KOPT-K1 (cell line): ENCODE results near the gene TMEM154.

Source experiments
- H3K27ac ChIP-seq: fragments of 200-600 bp; sonication (generic); 2 replicates; pipeline ENCODE4 v1.5.1; 2016; ENCODE audit warnings: antibody characterized with exemption, mild to moderate bottlenecking, low read depth, low read length; ENCODE audit not compliant: poor library complexity, severe bottlenecking
- H3K36me3 ChIP-seq: fragments of 200-600 bp; sonication (generic); 2 replicates; pipeline ENCODE4 v1.5.1; 2017; ENCODE audit warnings: antibody characterized with exemption, mild to moderate bottlenecking, low read length, moderate library complexity; ENCODE audit not compliant: insufficient read depth
- H3K9me3 ChIP-seq: fragments of 200-600 bp; sonication (generic); 2 replicates; pipeline ENCODE4 v1.5.1; 2017; ENCODE audit warnings: antibody characterized with exemption, low read length, mild to moderate bottlenecking; ENCODE audit not compliant: insufficient read depth, poor library complexity, severe bottlenecking

Gene TMEM154

DNA sequence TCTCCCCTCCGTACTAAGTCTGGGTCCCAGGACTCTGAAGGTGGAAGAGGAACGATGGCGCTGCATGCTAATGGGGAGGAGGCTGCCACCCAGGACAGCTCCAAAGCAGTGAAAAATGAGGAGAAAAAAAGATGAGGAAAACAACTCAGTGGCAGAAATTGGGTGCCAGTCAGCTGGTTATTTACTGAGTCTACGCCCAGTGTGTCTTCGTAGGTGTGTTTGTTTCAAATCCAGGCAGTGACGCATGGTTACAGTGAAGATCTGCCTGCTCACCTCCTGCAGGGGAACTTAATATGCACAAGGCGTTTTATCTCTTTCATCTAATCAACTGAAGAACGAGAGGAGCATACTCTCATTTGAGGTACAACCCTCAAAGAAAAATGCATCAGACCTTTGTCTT lies 73.0 kb downstream of the TMEM154 start:
- no peaks in the 10 kb centered on the region for H3K36me3 ChIP-seq
- no peaks in the 10 kb centered on the region for H3K9me3 ChIP-seq
- H3K27ac ChIP-seq: no peak overlapping the region

DNA sequence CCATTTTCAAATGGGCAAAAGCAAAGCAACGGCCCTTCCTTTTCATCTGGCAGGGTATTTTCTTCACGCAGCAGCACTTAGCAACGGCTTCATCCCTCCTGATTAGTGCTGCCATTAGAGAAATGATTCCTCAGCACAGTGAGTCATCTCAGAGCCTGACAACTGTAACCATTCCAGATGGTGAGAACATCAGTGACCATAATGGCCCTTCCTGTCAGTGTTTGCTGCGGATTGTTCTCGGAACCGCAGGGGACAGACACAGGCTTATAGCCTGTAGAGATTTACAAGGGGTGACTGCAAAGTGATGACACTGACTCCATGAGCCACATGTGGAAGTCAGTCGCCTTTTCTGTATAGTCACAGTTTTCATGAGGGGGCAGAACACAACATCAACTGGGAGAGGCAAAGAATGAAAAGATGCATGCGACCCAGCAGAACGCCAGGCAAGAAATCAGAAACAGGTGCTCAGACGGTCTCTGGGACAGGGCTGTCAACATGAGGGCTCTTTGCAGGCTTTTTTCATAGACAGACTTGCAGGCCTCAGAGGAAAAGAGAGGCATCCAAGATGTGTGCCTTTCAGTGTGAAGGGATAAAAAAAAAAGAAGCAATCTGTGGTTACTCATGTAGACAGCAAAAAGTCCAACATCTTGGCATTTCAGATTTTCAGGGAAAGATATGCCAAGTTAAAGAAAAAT lies 74.0 kb downstream of the TMEM154 start:
- Histone ChIP-seq H3K9me3 (no peaks in the 10 kb centered on the region), H3K27ac (no peak overlapping the region), H3K36me3 (no peaks in the 10 kb centered on the region)

DNA sequence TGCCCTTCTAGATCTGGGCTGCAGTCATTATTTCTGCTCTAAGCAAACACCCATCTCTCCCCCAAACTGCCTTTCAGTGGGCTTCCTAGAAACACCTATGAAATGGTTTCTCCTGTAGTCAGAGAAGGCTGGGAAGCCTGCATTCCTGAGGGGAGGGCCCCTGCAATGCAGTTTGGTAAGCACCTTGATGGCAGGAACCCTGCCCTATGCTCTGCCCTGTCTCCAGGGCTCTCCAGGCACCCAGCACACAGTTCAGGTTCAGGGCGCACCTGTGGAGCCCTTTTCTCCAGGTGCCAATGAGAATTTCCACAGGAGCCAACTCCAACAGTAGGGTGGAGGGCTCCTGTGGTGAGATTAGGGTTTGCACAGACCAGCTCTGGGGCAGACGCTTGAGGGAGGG lies 74.8 kb downstream of the TMEM154 start:
- Histone ChIP-seq H3K27ac (no peak overlapping the region), H3K9me3 (no peaks in the 10 kb centered on the region), H3K36me3 (no peaks in the 10 kb centered on the region)

DNA sequence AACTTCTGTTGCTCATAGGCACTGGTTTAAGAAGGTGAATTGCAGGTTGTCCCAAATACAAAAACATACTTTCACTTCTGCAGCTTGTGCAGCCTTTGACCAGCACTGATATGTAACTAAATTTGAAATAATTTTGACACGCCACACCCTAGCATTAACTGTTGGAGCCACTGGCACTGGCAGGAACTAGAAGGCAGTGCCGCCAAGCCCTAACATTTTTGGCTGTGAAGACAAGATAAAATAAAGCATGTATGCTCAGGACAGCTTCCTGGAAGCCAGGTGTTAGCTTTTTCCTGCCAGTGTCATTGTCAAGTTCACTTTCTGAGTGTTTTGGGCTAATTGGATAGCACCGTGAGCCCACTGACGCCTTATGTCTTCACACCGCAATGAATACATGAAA lies 78.6 kb downstream of the TMEM154 start:
- Histone ChIP-seq H3K36me3 (no peaks in the 10 kb centered on the region), H3K9me3 (no peaks in the 10 kb centered on the region), H3K27ac (no peak overlapping the region)

DNA sequence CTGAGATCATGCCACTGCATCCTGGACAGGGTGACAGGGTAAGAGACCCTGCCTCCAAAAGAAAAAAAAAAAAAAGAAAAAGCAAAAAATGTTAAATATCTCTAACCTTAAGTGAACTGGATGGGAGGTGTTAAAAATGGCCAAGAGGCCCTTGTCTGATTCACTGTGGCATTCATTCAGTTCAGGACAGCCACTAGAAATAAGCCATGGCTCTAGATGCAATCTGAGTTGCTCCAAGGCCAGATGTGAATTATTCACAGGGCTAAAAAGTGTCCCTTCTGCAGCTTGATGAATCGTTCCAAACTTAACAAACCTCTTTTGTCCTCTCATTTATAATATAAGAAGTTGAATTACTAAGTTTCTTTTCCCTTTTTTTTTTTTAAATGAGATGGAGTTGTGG lies 80.2 kb downstream of the TMEM154 start:
- Histone ChIP-seq H3K27ac (no peak overlapping the region), H3K36me3 (no peaks in the 10 kb centered on the region), H3K9me3 (no peaks in the 10 kb centered on the region)

DNA sequence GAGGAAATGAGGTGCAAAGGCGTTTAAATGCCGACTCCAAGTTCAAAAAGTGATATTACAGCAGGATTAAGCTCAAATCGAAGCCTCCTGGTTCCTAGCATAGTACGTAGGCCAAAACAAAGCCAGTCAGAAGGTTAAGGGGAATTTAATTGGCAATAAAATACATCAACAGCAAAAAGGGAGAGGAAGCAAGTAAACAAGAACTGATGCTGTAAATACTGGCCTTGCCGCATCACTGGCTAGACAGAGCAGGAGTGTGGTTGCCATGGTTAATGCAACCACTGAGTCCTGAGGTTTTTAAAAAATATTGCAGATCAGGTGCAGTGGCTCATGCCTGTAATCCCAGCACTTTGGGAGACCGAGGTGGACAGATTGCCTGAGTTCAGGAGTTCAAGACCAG lies 80.7 kb downstream of the TMEM154 start:
- no peak overlapping the region for H3K27ac ChIP-seq
- no peaks in the 10 kb centered on the region for H3K9me3 ChIP-seq
- H3K36me3 ChIP-seq: no peaks in the 10 kb centered on the region

DNA sequence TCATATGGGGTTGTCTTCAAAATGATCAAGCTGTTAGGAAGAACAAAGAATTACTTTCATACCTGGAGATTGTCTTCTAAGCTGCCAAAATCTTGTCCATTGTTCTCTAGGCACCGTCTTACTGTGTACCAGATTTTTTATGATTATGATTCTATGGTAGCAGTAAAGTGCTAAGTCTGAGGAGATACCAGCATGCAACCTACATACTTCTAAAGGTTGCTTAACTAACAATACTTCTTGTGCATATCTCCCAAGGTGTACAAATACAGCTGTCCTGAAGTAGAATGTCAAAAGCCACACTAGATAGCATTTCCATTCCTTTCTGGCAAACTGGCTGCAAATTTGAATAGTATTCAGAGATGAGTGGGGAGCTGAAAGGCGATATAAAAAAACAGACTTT lies 81.3 kb downstream of the TMEM154 start:
- Histone ChIP-seq H3K36me3 (no peaks in the 10 kb centered on the region), H3K9me3 (no peaks in the 10 kb centered on the region), H3K27ac (no peak overlapping the region)

DNA sequence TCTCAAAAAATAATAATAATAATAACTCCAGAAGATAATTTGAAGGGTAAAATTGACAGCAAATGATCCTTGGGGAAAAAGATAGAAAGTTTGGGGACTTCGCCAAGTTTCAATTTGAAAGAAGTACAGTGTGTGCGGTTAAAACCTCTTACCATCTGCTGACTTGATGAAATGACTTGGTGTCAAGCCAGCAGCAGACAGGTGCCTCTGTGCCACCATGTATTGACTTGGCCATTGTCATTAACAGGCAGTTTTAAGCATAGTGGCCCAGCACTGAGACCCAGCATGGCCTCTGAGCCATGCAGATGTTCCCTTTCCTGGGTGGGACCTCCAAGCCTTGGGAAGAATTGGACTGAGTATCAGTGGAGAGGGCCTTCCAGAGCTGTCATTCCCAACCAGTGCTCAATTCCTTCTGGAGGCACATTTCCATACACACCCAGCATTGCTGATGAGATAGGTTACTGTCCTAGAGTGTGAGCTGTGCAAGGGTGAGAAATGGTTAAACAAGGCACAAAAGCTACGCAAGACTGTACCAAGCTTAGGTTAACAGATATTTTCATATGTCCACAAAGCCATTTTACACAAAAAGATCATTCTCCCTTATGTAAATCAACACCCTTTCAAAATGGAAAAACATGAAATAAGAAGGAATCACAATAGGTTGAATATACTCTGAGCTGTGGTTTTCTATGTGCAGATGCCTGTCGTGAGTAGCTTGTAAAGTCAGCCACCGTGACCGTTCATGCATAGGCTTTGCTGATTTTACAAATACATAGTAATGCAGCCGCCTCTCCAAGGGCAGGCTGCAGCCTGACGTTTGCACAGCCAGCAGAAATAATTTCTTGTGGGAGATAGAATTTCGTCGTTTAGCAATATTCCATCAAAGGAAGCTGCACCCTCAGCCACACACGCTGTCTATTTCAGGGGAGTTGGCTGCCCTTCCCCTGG lies 84.5 kb downstream of the TMEM154 start:
- Histone ChIP-seq H3K27ac (no peak overlapping the region), H3K36me3 (no peaks in the 10 kb centered on the region), H3K9me3 (no peaks in the 10 kb centered on the region)

DNA sequence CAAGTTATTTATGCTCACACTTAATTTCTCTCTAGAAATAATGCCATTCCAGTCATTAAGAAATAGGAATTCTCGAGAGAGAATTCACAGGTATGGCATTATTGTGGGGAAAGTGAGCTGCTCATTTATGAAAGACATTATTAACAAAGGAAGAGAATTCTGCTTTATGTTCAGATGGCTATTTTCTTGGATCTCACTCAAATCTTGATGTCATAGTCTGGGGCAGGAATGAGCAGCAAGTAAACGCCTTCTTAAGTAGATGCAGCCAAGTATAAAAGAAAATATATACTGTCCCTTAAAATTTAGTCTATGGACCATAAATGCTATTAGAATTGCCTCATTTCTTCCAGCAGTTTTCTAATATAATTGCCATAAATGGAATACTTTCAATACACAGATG lies 85.7 kb downstream of the TMEM154 start:
- Histone ChIP-seq H3K36me3 (no peaks in the 10 kb centered on the region), H3K27ac (no peak overlapping the region), H3K9me3 (no peaks in the 10 kb centered on the region)

DNA sequence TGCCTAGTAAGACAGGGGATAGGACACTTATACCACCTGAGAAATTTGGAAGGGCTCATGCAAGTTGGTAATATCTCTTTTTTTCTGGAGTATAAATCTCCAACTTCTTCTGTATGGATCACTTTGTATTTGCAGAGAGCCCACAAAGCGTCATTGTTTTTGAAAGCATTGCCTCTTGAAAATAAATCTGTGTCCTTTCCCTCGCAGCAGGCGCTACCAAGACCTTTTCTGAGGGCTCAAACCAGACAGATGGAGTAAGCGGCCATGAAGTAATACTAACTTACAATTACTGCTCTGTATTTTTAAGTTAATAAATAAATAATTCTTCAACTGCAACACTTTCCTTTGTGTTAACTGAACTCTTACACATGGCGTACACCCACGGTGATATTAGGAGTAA lies 87.9 kb downstream of the TMEM154 start:
- peaks cover 7% of the 10 kb centered on the region for H3K9me3 ChIP-seq
- H3K36me3 ChIP-seq: no peaks in the 10 kb centered on the region
- H3K27ac ChIP-seq: no peak overlapping the region

DNA sequence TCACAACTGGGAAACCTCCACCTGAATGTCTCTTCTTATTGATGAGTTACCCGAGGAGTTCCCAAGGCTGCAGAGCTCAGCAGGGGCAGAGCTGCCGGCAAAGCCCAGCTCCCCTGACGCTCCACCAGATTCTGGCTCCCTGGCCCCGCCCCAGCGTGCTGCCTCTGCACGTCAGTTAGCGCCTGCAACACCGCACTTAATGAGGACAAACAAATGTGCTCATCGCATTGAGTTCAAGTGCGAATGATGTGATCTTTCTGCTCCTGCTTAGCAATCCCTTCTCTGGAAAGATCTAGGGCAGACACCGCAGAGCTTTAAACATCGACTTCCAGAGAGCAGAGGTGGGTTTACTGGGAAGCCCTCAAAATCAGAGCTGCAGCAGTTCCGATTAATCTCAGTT lies 88.4 kb downstream of the TMEM154 start:
- Histone ChIP-seq H3K36me3 (no peaks in the 10 kb centered on the region), H3K27ac (no peak overlapping the region), H3K9me3 (peaks cover 8% of the 10 kb centered on the region)

DNA sequence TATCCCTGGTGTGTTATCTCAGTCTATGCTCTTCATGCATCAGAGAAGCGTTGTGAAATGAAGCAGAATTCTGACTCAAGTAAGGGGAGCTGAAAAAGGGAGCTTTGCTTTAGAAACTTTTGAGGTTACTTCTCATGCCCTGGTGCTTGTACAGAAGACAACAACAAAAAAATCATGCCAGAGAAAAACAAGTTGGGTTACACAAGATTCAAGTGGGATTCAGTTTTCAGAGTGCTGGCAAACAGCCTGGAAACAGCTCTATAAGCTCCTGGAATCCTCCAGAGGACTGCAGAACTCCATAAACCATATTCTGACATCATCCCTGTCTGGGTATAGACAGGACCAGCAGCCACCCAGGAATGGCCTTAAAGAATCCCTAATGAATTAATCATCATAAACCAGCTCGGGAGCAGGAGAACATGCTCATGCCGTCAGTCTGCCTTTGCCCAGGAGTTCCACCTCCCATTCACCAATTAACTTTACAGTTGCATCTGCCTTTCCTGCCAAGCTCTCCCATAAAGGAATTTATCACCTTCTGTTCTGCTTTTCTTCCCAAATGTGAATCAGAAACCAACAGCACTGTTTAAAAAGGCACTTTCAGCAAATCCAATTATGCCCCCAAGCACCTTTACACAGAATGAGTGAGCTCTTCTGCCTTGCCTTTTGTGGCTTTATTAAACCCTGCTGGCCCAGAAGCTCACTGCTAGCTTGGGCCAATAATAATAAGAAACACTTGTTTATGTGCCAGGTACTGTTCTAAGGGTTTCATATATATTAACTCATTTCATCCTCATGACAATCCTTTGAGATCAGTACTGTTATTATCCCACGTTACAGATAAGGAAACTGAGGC lies 89.4 kb downstream of the TMEM154 start:
- Histone ChIP-seq H3K9me3 (peaks cover 8% of the 10 kb centered on the region), H3K36me3 (no peaks in the 10 kb centered on the region), H3K27ac (no peak overlapping the region)

DNA sequence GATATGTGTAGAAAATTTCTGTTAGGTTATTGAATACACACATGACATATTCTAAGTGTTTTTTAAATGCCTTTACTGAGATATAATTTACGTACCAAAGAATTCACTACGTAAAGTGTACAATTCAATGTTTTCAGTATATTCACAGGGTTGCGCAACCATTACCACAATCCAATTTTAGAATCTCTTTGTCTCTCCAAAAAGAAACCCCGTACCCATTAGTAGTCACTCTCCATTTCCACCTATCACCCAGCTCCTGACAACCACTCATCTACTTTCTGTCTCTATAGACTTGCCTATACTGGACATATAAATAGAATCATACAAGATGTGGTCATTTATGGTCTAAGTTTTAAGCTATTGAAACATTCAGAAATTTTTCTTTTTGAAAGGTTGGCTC lies 90.9 kb downstream of the TMEM154 start:
- no peak overlapping the region for H3K27ac ChIP-seq
- H3K9me3 ChIP-seq: peaks cover 8% of the 10 kb centered on the region
- H3K36me3 ChIP-seq: no peaks in the 10 kb centered on the region

DNA sequence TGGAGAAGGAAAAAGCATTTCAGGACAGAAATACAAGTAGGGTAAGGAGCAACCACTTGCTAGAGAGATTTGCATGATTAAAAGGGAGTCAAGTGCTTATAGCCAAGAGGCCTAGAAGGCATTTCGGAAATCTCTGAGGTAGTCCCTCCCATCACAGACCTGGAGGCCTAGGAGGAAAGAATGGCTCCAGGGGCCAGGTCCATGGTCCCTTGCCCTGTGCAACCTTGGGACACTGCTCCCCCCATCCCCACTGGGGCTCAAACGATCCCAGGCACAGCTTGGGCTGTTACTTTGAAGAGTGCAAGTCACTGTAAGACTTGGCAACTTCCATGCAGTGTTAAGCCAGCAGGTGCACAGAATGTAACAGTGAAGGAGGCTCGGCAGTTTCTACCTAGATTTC lies 92.7 kb downstream of the TMEM154 start:
- Histone ChIP-seq H3K27ac (no peak overlapping the region), H3K9me3 (peaks cover 8% of the 10 kb centered on the region), H3K36me3 (no peaks in the 10 kb centered on the region)

DNA sequence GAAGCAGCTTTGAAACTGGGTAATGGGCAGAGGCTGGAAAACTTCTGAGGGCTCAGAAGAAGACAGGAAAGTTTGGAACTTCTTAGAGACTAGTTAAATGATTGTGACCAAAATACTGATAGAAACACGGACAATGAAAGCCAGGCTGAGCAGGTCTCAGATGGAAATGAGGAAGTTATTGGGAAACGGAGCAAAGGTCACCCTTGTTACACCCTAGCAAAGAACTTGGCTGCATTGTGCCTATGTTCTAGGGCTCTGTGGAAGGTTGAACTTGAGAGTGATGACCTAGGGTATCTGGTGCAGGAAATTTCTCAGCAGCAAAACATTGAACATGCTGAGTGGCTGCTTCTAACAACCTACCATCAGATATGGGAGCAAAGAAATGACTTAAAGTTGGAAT lies 93.1 kb downstream of the TMEM154 start:
- H3K9me3 ChIP-seq: peaks cover 8% of the 10 kb centered on the region
- no peak overlapping the region for H3K27ac ChIP-seq
- no peaks in the 10 kb centered on the region for H3K36me3 ChIP-seq
